Raji (cell line): ENCODE results near the gene KRTDAP.

Experiments
- POLR2A ChIP-seq: IDR thresholded peaks from 2 replicates; pipeline ENCODE4 v1.6.1; 2011; ENCODE audit warnings: low read depth, low read length, control low read depth; ENCODE audit not compliant: insufficient read depth

The KRTDAP gene

GRCh38 chr19:35490364-35490763 is at the start of gene KRTDAP:
Gene KRTDAP (minus strand): TSS chr19:35490464. CDS start chr19:35490442, 22 bp downstream.
- TF ChIP-seq POLR2A: no peak

- TF ChIP-seq POLR2A: no peak
Observed at GRCh38 chr19:35539850-35540249, 49.6 kb upstream of the KRTDAP start.

- no peak for TF ChIP-seq POLR2A
Observed at GRCh38 chr19:35539314-35539713, 49.0 kb upstream of the KRTDAP start.

- TF ChIP-seq POLR2A: no peak
Observed at GRCh38 chr19:35534803-35535480, 44.7 kb upstream of the KRTDAP start.

GRCh38 chr19:35533822-35534392 is 43.6 kb upstream of the KRTDAP start:
- TF ChIP-seq POLR2A: no peak

GRCh38 chr19:35533201-35533821 is 43.0 kb upstream of the KRTDAP start, which contains the start of gene GAPDHS:
Gene GAPDHS (plus strand): TSS chr19:35533456. CDS start chr19:35533528, 72 bp downstream.
- no peak for TF ChIP-seq POLR2A

- TF ChIP-seq POLR2A: no peak
Observed at GRCh38 chr19:35531291-35531690, 41.0 kb upstream of the KRTDAP start.

- no peak for TF ChIP-seq POLR2A
Observed at GRCh38 chr19:35529241-35530218, 39.3 kb upstream of the KRTDAP start.

GRCh38 chr19:35528218-35529038 is 38.2 kb upstream of the KRTDAP start, which contains the start of gene SBSN:
Gene SBSN (minus strand): TSS chr19:35528311. CDS start chr19:35528281, 30 bp downstream.
- TF ChIP-seq POLR2A: no peak

GRCh38 chr19:35525873-35526272 is 35.6 kb upstream of the KRTDAP start:
- TF ChIP-seq POLR2A: no peak

GRCh38 chr19:35524181-35524837 is 34.0 kb upstream of the KRTDAP start:
- TF ChIP-seq POLR2A: no peak

GRCh38 chr19:35522745-35523327 is 32.6 kb upstream of the KRTDAP start:
- no peak for TF ChIP-seq POLR2A

GRCh38 chr19:35521124-35521743 is 31.0 kb upstream of the KRTDAP start:
- TF ChIP-seq POLR2A: no peak

- TF ChIP-seq POLR2A: no peak
Observed at GRCh38 chr19:35519291-35519690, 29.0 kb upstream of the KRTDAP start.
